ENCODE data around the gene OAS2.
A peak's percentile ranks its signal among the peaks of the same experiment; 100 is the strongest.

Gene OAS2

GRCh38 chr12:112978163-112979040 is at the start of gene OAS2:
OAS2 (plus strand) TSS chr12:112978519; CDS start chr12:112978609, 90 bp downstream.
- no peak for DNase-seq

GRCh38 chr12:112928978-112929377 is 49.3 kb upstream of the OAS2 start:
- no peak for DNase-seq

GRCh38 chr12:112929715-112930114 is 48.6 kb upstream of the OAS2 start:
- no peak for DNase-seq

- DNase-seq, result no peak
Measured at GRCh38 chr12:112930350-112930749, 48.0 kb upstream of the OAS2 start.

GRCh38 chr12:112932485-112933128 is 45.7 kb upstream of the OAS2 start:
- no peak for DNase-seq

- DNase-seq, result no peak
Measured at GRCh38 chr12:112933129-112933505, 45.2 kb upstream of the OAS2 start.

GRCh38 chr12:112936264-112936663 is 42.1 kb upstream of the OAS2 start:
- no peak for DNase-seq

GRCh38 chr12:112936927-112937326 is 41.4 kb upstream of the OAS2 start:
- DNase-seq, result no peak

GRCh38 chr12:112937741-112938719 is 40.3 kb upstream of the OAS2 start, which contains the start of gene OAS3:
OAS3 (plus strand) TSS chr12:112938474; CDS start chr12:112938531, 57 bp downstream.
- peak; percentile 87 for DNase-seq

GRCh38 chr12:112938751-112939150 is 39.6 kb upstream of the OAS2 start:
- DNase-seq, result no peak

- no peak for DNase-seq
Measured at GRCh38 chr12:112939761-112940381, 38.4 kb upstream of the OAS2 start.

- no peak for DNase-seq
Measured at GRCh38 chr12:112941528-112942335, 36.6 kb upstream of the OAS2 start.

- no peak for DNase-seq
Measured at GRCh38 chr12:112942572-112942971, 35.7 kb upstream of the OAS2 start.

- no peak for DNase-seq
Measured at GRCh38 chr12:112944024-112944690, 34.2 kb upstream of the OAS2 start.

GRCh38 chr12:112945515-112945914 is 32.8 kb upstream of the OAS2 start:
- no peak for DNase-seq

- no peak for DNase-seq
Measured at GRCh38 chr12:112946236-112947000, 31.9 kb upstream of the OAS2 start.

GRCh38 chr12:112947314-112947713 is 31.0 kb upstream of the OAS2 start:
- DNase-seq, result no peak

GRCh38 chr12:112947761-112948160 is 30.6 kb upstream of the OAS2 start:
- DNase-seq, result no peak

- no peak for DNase-seq
Measured at GRCh38 chr12:112948806-112949205, 29.5 kb upstream of the OAS2 start.

GRCh38 chr12:112950701-112951100 is 27.6 kb upstream of the OAS2 start:
- no peak for DNase-seq
